ENCODE data around the gene CFAP77.

CFAP77 gene

GRCh38 chr9:132514011-132514744 is 104.2 kb downstream of the CFAP77 start:
- Mint-ChIP-seq H3K36me3 (ENCODE audit: low read depth) (no peaks in the 10 kb centered on the region), H3K27me3 (ENCODE audit: low read depth) (peaks cover 61% of the 10 kb centered on the region), H3K4me3 (no peak overlapping the region), H3K9me3 (no peaks in the 10 kb centered on the region), H3K27ac (no peak overlapping the region), H3K4me1 (peaks cover 12% of the 10 kb centered on the region)
- no peak for TF ChIP-seq CTCF (IDR thresholded peaks at IDR 0.05; ENCODE audit: unreplicated experiment in 3 of 3)

GRCh38 chr9:132514821-132515220 is 104.8 kb downstream of the CFAP77 start:
- no peaks in the 10 kb centered on the region for H3K9me3 Mint-ChIP-seq
- peaks cover 9% of the 10 kb centered on the region for H3K4me1 Mint-ChIP-seq
- H3K27ac Mint-ChIP-seq: no peak overlapping the region
- TF ChIP-seq CTCF (IDR thresholded peaks at IDR 0.05; ENCODE audit: unreplicated experiment in 3 of 3): no peak
- no peak overlapping the region for H3K4me3 Mint-ChIP-seq
- H3K36me3 Mint-ChIP-seq (ENCODE audit: low read depth): no peaks in the 10 kb centered on the region
- H3K27me3 Mint-ChIP-seq (ENCODE audit: low read depth): peaks cover 61% of the 10 kb centered on the region

- H3K4me3 Mint-ChIP-seq: no peak overlapping the region
- no peaks in the 10 kb centered on the region for H3K4me1 Mint-ChIP-seq
- no peaks in the 10 kb centered on the region for H3K36me3 Mint-ChIP-seq (ENCODE audit: low read depth)
- no peaks in the 10 kb centered on the region for H3K9me3 Mint-ChIP-seq
- TF ChIP-seq CTCF (IDR thresholded peaks at IDR 0.05; ENCODE audit: unreplicated experiment in 3 of 3): no peak
- no peak overlapping the region for H3K27ac Mint-ChIP-seq
- peaks cover 61% of the 10 kb centered on the region for H3K27me3 Mint-ChIP-seq (ENCODE audit: low read depth)
Measured at GRCh38 chr9:132516301-132516700, 106.3 kb downstream of the CFAP77 start.

GRCh38 chr9:132516911-132517310 is 106.9 kb downstream of the CFAP77 start:
- Mint-ChIP-seq H3K9me3 (no peaks in the 10 kb centered on the region), H3K27me3 (ENCODE audit: low read depth) (peaks cover 61% of the 10 kb centered on the region), H3K27ac (no peak overlapping the region), H3K4me3 (no peak overlapping the region), H3K4me1 (no peaks in the 10 kb centered on the region), H3K36me3 (ENCODE audit: low read depth) (no peaks in the 10 kb centered on the region)
- TF ChIP-seq CTCF (IDR thresholded peaks at IDR 0.05; ENCODE audit: unreplicated experiment in 3 of 3): no peak

GRCh38 chr9:132517815-132518550 is 108.0 kb downstream of the CFAP77 start:
- peaks cover 57% of the 10 kb centered on the region for H3K27me3 Mint-ChIP-seq (ENCODE audit: low read depth)
- no peak overlapping the region for H3K4me3 Mint-ChIP-seq
- H3K9me3 Mint-ChIP-seq: no peaks in the 10 kb centered on the region
- H3K4me1 Mint-ChIP-seq: no peaks in the 10 kb centered on the region
- no peaks in the 10 kb centered on the region for H3K36me3 Mint-ChIP-seq (ENCODE audit: low read depth)
- no peak overlapping the region for H3K27ac Mint-ChIP-seq
- TF ChIP-seq CTCF (IDR thresholded peaks at IDR 0.05; ENCODE audit: unreplicated experiment in 3 of 3): no peak
